Measurements from ENCODE around the gene NOX3. TPM values are rescaled to one million over a fixed set of nuclear protein-coding genes. Genes with fewer than 3 reads are reported as not detected.

NOX3 gene
- total RNA-seq, 1 donor from 2014 or later, result not detected

DNA sequence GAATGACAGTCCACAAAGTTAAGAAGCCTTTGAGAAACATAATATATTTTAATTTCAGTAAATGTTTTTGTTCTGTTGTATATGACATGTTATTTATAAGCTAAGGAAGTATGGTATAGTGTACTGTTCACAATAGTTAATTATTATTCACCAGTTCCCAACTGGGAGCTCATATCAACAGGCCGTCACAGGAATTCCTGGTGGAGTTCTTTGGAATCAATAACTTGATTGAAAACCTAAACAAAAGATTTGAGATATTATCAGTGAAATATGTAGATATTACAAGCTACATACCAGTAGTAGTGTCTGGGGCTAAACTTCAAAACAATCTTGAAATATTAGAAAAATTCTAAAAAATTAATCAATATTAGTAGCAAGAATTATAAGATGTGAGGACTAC, 60.3 kb downstream of the NOX3 start:
- Histone ChIP-seq H3K27me3 (no peaks in the 10 kb centered on the region), H3K9me3 (no peaks in the 10 kb centered on the region), H3K36me3 (no peaks in the 10 kb centered on the region), H3K27ac (no peak overlapping the region), H3K4me3 (no peak overlapping the region), H3K4me1 (no peaks in the 10 kb centered on the region)
- no peak for DNase-seq (ENCODE audit: extremely low spot score in 2 of 2)
- intact Hi-C loops (cut with DNase I), result no loop called here
- TF ChIP-seq, protein P1, sequence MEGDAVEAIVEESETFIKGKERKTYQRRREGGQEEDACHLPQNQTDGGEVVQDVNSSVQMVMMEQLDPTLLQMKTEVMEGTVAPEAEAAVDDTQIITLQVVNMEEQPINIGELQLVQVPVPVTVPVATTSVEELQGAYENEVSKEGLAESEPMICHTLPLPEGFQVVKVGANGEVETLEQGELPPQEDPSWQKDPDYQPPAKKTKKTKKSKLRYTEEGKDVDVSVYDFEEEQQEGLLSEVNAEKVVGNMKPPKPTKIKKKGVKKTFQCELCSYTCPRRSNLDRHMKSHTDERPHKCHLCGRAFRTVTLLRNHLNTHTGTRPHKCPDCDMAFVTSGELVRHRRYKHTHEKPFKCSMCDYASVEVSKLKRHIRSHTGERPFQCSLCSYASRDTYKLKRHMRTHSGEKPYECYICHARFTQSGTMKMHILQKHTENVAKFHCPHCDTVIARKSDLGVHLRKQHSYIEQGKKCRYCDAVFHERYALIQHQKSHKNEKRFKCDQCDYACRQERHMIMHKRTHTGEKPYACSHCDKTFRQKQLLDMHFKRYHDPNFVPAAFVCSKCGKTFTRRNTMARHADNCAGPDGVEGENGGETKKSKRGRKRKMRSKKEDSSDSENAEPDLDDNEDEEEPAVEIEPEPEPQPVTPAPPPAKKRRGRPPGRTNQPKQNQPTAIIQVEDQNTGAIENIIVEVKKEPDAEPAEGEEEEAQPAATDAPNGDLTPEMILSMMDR (IDR thresholded peaks at IDR 0.05), result no peak
- TF ChIP-seq POLR2A (IDR thresholded peaks at IDR 0.05) (no peak), POLR2AphosphoS5 (IDR thresholded peaks at IDR 0.05; ENCODE audit: insufficient read depth in 1 of 2, low read depth in 1 of 2) (no peak)

DNA sequence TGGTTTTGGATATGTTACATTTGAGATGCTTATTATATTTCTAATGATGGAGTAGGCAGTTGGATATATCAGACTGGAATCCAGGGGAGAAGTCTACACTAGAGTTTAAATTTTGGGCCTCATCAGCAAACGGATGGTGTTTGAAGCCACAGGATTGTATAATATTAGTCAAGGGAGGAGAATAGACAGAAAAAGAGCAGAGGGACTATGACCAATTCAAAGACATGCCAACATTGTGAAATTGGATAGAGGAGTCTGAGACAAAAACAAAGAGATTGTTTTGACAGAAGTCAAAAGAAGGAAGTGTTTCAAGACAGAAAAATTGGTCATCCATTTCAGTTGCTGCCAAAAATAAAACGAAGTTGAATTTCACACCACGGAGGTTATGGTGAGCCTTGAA, 66.5 kb downstream of the NOX3 start:
- no peak overlapping the region for H3K4me3 ChIP-seq
- no peak for DNase-seq (ENCODE audit: extremely low spot score in 2 of 2)
- no peaks in the 10 kb centered on the region for H3K4me1 ChIP-seq
- TF ChIP-seq POLR2A (IDR thresholded peaks at IDR 0.05) (no peak), POLR2AphosphoS5 (IDR thresholded peaks at IDR 0.05; ENCODE audit: insufficient read depth in 1 of 2, low read depth in 1 of 2) (no peak)
- TF ChIP-seq, protein P1 (IDR thresholded peaks at IDR 0.05), result no peak
- H3K27ac ChIP-seq, result no peak overlapping the region
- no peaks in the 10 kb centered on the region for H3K9me3 ChIP-seq
- H3K36me3 ChIP-seq, result no peaks in the 10 kb centered on the region
- H3K27me3 ChIP-seq, result no peaks in the 10 kb centered on the region
- intact Hi-C loops (cut with DNase I), result no loop called here

DNA sequence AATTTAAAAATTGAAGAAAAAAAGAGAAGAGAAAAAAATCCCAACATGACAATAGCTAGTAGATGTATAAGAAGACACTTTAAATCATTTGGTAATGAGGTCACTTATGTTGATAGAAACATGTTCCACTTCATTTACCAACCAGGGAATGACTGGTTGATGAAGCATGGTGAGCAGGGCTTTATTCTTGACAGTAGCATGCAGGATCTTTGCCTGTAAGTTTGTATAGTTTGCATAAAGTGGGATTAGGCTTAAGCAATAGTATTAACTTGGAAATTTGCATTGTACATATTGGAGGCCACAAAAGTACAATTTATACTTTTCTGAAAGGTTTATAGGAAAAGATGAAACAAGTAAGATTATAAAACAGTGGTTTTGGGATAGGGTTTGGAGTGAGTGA, 67.0 kb downstream of the NOX3 start:
- Histone ChIP-seq H3K27ac (no peak overlapping the region), H3K9me3 (no peaks in the 10 kb centered on the region), H3K4me3 (no peak overlapping the region), H3K4me1 (no peaks in the 10 kb centered on the region), H3K27me3 (no peaks in the 10 kb centered on the region), H3K36me3 (no peaks in the 10 kb centered on the region)
- DNase-seq (ENCODE audit: extremely low spot score in 2 of 2), result no peak
- no peak for TF ChIP-seq POLR2AphosphoS5 (IDR thresholded peaks at IDR 0.05; ENCODE audit: insufficient read depth in 1 of 2, low read depth in 1 of 2)
- TF ChIP-seq POLR2A (IDR thresholded peaks at IDR 0.05), result no peak
- TF ChIP-seq, protein P1 (IDR thresholded peaks at IDR 0.05), result no peak
- intact Hi-C loops (cut with DNase I), result no loop called here

DNA sequence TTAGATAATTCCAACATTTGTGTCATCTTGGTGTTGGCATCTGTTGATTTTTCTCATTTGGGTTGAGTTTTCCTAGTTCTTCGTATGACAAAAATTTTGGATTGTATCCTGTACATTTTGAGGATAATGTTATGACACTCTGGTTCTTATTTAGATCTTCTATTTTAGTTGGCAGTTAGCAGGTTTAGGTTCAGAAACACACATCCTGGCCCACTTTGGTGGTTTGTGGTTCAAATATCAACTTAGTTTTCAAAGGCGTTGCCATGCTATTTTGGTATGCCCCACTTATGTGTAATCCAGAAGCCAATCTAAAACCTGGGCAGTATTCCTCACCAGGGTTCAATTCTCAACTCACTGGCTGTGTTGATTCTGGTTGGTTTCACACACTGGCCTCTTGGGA, 68.2 kb downstream of the NOX3 start:
- no peaks in the 10 kb centered on the region for H3K4me1 ChIP-seq
- no peaks in the 10 kb centered on the region for H3K9me3 ChIP-seq
- no peaks in the 10 kb centered on the region for H3K36me3 ChIP-seq
- H3K4me3 ChIP-seq, result no peak overlapping the region
- H3K27me3 ChIP-seq, result no peaks in the 10 kb centered on the region
- TF ChIP-seq, protein P1 (IDR thresholded peaks at IDR 0.05), result no peak
- TF ChIP-seq POLR2AphosphoS5 (IDR thresholded peaks at IDR 0.05; ENCODE audit: insufficient read depth in 1 of 2, low read depth in 1 of 2), result no peak
- no peak for DNase-seq (ENCODE audit: extremely low spot score in 2 of 2)
- intact Hi-C loops (cut with DNase I), result no loop called here
- H3K27ac ChIP-seq, result no peak overlapping the region

DNA sequence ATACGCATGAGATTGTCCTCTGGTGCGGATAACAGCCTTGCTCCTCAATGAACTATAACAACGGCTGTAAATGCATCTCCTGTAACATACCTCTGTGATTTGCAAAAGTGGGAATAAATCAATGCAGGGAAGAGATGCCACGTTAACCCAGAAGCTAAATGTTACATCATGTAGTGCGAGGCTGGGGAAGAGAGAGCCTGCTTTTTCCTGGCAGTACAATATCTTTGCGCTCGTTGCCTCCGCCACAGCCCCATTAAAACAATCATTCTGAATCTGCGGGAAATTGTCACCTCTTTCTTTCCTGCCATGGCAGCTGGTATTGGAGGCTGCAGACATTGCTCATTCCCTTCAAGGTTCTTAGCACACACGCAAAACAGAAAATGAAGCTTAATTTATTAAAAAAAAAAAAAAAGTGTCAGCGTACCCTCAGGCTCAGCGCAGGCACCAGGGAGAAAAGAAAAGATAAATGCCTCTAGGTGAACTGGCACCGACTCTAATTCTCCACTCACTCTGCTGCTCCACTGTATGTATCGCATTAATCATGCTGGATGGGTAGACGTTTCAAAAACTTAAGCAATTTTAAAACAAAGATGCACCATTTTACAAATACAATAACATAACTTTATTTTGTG, 71.2 kb downstream of the NOX3 start:
- Histone ChIP-seq H3K4me3 (no peak overlapping the region), H3K9me3 (no peaks in the 10 kb centered on the region), H3K27ac (no peak overlapping the region), H3K36me3 (no peaks in the 10 kb centered on the region), H3K4me1 (no peaks in the 10 kb centered on the region), H3K27me3 (no peaks in the 10 kb centered on the region)
- no peak for TF ChIP-seq POLR2AphosphoS5 (IDR thresholded peaks at IDR 0.05; ENCODE audit: insufficient read depth in 1 of 2, low read depth in 1 of 2)
- TF ChIP-seq POLR2A (IDR thresholded peaks at IDR 0.05), result no peak
- TF ChIP-seq, protein P1 (IDR thresholded peaks at IDR 0.05), result no peak
- intact Hi-C loops (cut with DNase I), result no loop called here
- DNase-seq (ENCODE audit: extremely low spot score in 2 of 2), result no peak

Measured in vagina (tissue), 2 donors.